ENCODE results near the gene ZNF146. TPM values are rescaled to one million over a fixed set of nuclear protein-coding genes. Genes with fewer than 3 reads are reported as not detected.

The ZNF146 gene
- total RNA-seq, 1 donor from 2014 or later: 82.7 TPM

- no peaks in the 10 kb centered on the region for H3K4me1 ChIP-seq (ENCODE audit: insufficient read depth, low read length)
- Mint-ChIP-seq H3K9me3 (ENCODE audit: unreplicated experiment) (peaks cover 13% of the 10 kb centered on the region), H3K27ac (ENCODE audit: unreplicated experiment) (no peak overlapping the region), H3K36me3 (ENCODE audit: low read depth, unreplicated experiment) (peaks cover 12% of the 10 kb centered on the region), H3K4me3 (ENCODE audit: unreplicated experiment) (no peak overlapping the region), H3K4me1 (ENCODE audit: low read depth, unreplicated experiment) (no peaks in the 10 kb centered on the region), H3K27me3 (ENCODE audit: low read depth, unreplicated experiment) (no peaks in the 10 kb centered on the region)
- no peak for FAIRE-seq
- H3K9ac ChIP-seq (ENCODE audit: low read length): no peak overlapping the region
- no peak for DNase-seq (ENCODE audit: low read depth)
- H3K36me3 ChIP-seq (ENCODE audit: insufficient read depth, low read length): no peaks in the 10 kb centered on the region
- no peaks in the 10 kb centered on the region for H4K20me1 ChIP-seq (ENCODE audit: insufficient read depth, low read length)
- H3K27ac ChIP-seq (ENCODE audit: low read depth, low read length): no peak overlapping the region
- H3K4me3 ChIP-seq (ENCODE audit: insufficient read depth, low read depth, low read length): no peak overlapping the region
- no peak overlapping the region for H2AFZ ChIP-seq (ENCODE audit: low read depth, low read length)
- H3K79me2 ChIP-seq (ENCODE audit: insufficient read depth, low read length): no peaks in the 10 kb centered on the region
- no peak overlapping the region for H3K4me2 ChIP-seq (ENCODE audit: low read length)
- H3K27me3 ChIP-seq (ENCODE audit: insufficient read depth, low read length): no peaks in the 10 kb centered on the region
- peaks cover 8% of the 10 kb centered on the region for H3K9me3 ChIP-seq (ENCODE audit: insufficient read depth, low read depth, low read length)
- TF ChIP-seq CTCF (IDR thresholded peaks at IDR 0.05; ENCODE audit: insufficient read depth, low read depth, low read length): no peak
- TF ChIP-seq EZH2 (IDR thresholded peaks at IDR 0.05; ENCODE audit: insufficient read depth, low read length): no peak
Observed at GRCh38 chr19:36254848-36255247, 39.9 kb downstream of the ZNF146 start.

- H3K27ac ChIP-seq (ENCODE audit: low read depth, low read length): no peak overlapping the region
- H3K9me3 ChIP-seq (ENCODE audit: insufficient read depth, low read depth, low read length): peaks cover 8% of the 10 kb centered on the region
- no peaks in the 10 kb centered on the region for H3K27me3 Mint-ChIP-seq (ENCODE audit: low read depth, unreplicated experiment)
- H3K4me3 ChIP-seq (ENCODE audit: insufficient read depth, low read depth, low read length): no peak overlapping the region
- no peaks in the 10 kb centered on the region for H3K4me1 ChIP-seq (ENCODE audit: insufficient read depth, low read length)
- no peaks in the 10 kb centered on the region for H4K20me1 ChIP-seq (ENCODE audit: insufficient read depth, low read length)
- peaks cover 13% of the 10 kb centered on the region for H3K9me3 Mint-ChIP-seq (ENCODE audit: unreplicated experiment)
- H3K4me3 Mint-ChIP-seq (ENCODE audit: unreplicated experiment): no peak overlapping the region
- H3K9ac ChIP-seq (ENCODE audit: low read length): no peak overlapping the region
- no peaks in the 10 kb centered on the region for H3K36me3 ChIP-seq (ENCODE audit: insufficient read depth, low read length)
- H3K4me1 Mint-ChIP-seq (ENCODE audit: low read depth, unreplicated experiment): no peaks in the 10 kb centered on the region
- TF ChIP-seq EZH2 (IDR thresholded peaks at IDR 0.05; ENCODE audit: insufficient read depth, low read length) (no peak), CTCF (IDR thresholded peaks at IDR 0.05; ENCODE audit: insufficient read depth, low read depth, low read length) (no peak)
- H2AFZ ChIP-seq (ENCODE audit: low read depth, low read length): no peak overlapping the region
- no peaks in the 10 kb centered on the region for H3K79me2 ChIP-seq (ENCODE audit: insufficient read depth, low read length)
- FAIRE-seq: no peak
- DNase-seq (ENCODE audit: low read depth): no peak
- peaks cover 12% of the 10 kb centered on the region for H3K36me3 Mint-ChIP-seq (ENCODE audit: low read depth, unreplicated experiment)
- no peak overlapping the region for H3K4me2 ChIP-seq (ENCODE audit: low read length)
- H3K27ac Mint-ChIP-seq (ENCODE audit: unreplicated experiment): no peak overlapping the region
- H3K27me3 ChIP-seq (ENCODE audit: insufficient read depth, low read length): no peaks in the 10 kb centered on the region
Observed at GRCh38 chr19:36255316-36255715, 40.4 kb downstream of the ZNF146 start.

- H2AFZ ChIP-seq (ENCODE audit: low read depth, low read length): no peak overlapping the region
- H3K9ac ChIP-seq (ENCODE audit: low read length): no peak overlapping the region
- H3K79me2 ChIP-seq (ENCODE audit: insufficient read depth, low read length): no peaks in the 10 kb centered on the region
- no peak for DNase-seq (ENCODE audit: low read depth)
- no peaks in the 10 kb centered on the region for H4K20me1 ChIP-seq (ENCODE audit: insufficient read depth, low read length)
- no peaks in the 10 kb centered on the region for H3K4me1 Mint-ChIP-seq (ENCODE audit: low read depth, unreplicated experiment)
- H3K36me3 ChIP-seq (ENCODE audit: insufficient read depth, low read length): no peaks in the 10 kb centered on the region
- H3K36me3 Mint-ChIP-seq (ENCODE audit: low read depth, unreplicated experiment): peaks cover 12% of the 10 kb centered on the region
- no peak overlapping the region for H3K27ac Mint-ChIP-seq (ENCODE audit: unreplicated experiment)
- no peaks in the 10 kb centered on the region for H3K27me3 Mint-ChIP-seq (ENCODE audit: low read depth, unreplicated experiment)
- FAIRE-seq: no peak
- no peak overlapping the region for H3K4me3 Mint-ChIP-seq (ENCODE audit: unreplicated experiment)
- H3K4me3 ChIP-seq (ENCODE audit: insufficient read depth, low read depth, low read length): no peak overlapping the region
- no peaks in the 10 kb centered on the region for H3K4me1 ChIP-seq (ENCODE audit: insufficient read depth, low read length)
- H3K9me3 Mint-ChIP-seq (ENCODE audit: unreplicated experiment): peaks cover 13% of the 10 kb centered on the region
- no peak overlapping the region for H3K4me2 ChIP-seq (ENCODE audit: low read length)
- peaks cover 8% of the 10 kb centered on the region for H3K9me3 ChIP-seq (ENCODE audit: insufficient read depth, low read depth, low read length)
- no peak overlapping the region for H3K27ac ChIP-seq (ENCODE audit: low read depth, low read length)
- H3K27me3 ChIP-seq (ENCODE audit: insufficient read depth, low read length): no peaks in the 10 kb centered on the region
- TF ChIP-seq CTCF (IDR thresholded peaks at IDR 0.05; ENCODE audit: insufficient read depth, low read depth, low read length) (no peak), EZH2 (IDR thresholded peaks at IDR 0.05; ENCODE audit: insufficient read depth, low read length) (no peak)
Observed at GRCh38 chr19:36256064-36256463, 41.2 kb downstream of the ZNF146 start.
